ENCODE results near the gene INSYN2B.

INSYN2B gene

GRCh38 chr5:169881702-169882303 lies 98.5 kb downstream of the INSYN2B start:
- no peak for DNase-seq

- no peak for DNase-seq
Measured at GRCh38 chr5:169880785-169881184, 99.5 kb downstream of the INSYN2B start.

GRCh38 chr5:169880012-169880663 lies 100.2 kb downstream of the INSYN2B start:
- DNase-seq = no peak

GRCh38 chr5:169876386-169876785 lies 103.9 kb downstream of the INSYN2B start:
- DNase-seq = no peak

GRCh38 chr5:169875731-169876130 lies 104.6 kb downstream of the INSYN2B start:
- DNase-seq = no peak

- DNase-seq = no peak
Measured at GRCh38 chr5:169875091-169875728, 105.1 kb downstream of the INSYN2B start.

- no peak for DNase-seq
Measured at GRCh38 chr5:169874621-169875020, 105.7 kb downstream of the INSYN2B start.

- DNase-seq = no peak
Measured at GRCh38 chr5:169873642-169874041, 106.7 kb downstream of the INSYN2B start.

- DNase-seq = no peak
Measured at GRCh38 chr5:169871826-169872490, 108.3 kb downstream of the INSYN2B start.

- no peak for DNase-seq
Measured at GRCh38 chr5:169870211-169870610, 110.1 kb downstream of the INSYN2B start.

GRCh38 chr5:169869066-169869465 lies 111.2 kb downstream of the INSYN2B start:
- DNase-seq = no peak

- no peak for DNase-seq
Measured at GRCh38 chr5:169867347-169867746, 112.9 kb downstream of the INSYN2B start.

GRCh38 chr5:169864483-169864882 lies 115.8 kb downstream of the INSYN2B start:
- no peak for DNase-seq

GRCh38 chr5:169862391-169862811 lies 117.9 kb downstream of the INSYN2B start:
- DNase-seq = no peak

- no peak for DNase-seq
Measured at GRCh38 chr5:169861934-169862333, 118.4 kb downstream of the INSYN2B start.

GRCh38 chr5:169861433-169861832 lies 118.9 kb downstream of the INSYN2B start:
- no peak for DNase-seq

- no peak for DNase-seq
Measured at GRCh38 chr5:169860585-169860984, 119.7 kb downstream of the INSYN2B start.

- no peak for DNase-seq
Measured at GRCh38 chr5:169856571-169856970, 123.7 kb downstream of the INSYN2B start.

- DNase-seq = no peak
Measured at GRCh38 chr5:169851321-169851850, 128.9 kb downstream of the INSYN2B start.

- DNase-seq = no peak
Measured at GRCh38 chr5:169850409-169850808, 129.9 kb downstream of the INSYN2B start.

GRCh38 chr5:169848792-169849191 lies 131.5 kb downstream of the INSYN2B start:
- DNase-seq = no peak

- no peak for DNase-seq
Measured at GRCh38 chr5:169848271-169848670, 132.0 kb downstream of the INSYN2B start.

GRCh38 chr5:169847519-169847918 lies 132.8 kb downstream of the INSYN2B start:
- DNase-seq = no peak

Data from effector CD4-positive, alpha-beta T cell (primary cell).